ENCODE results near the gene AP4B1.
A peak's percentile ranks its signal among the peaks of the same experiment; 100 is the strongest.

AP4B1 gene

GRCh38 chr1:113891631-113892220 is 12.9 kb downstream of the AP4B1 start:
- no peak for DNase-seq

- no peak for DNase-seq
Observed at GRCh38 chr1:113890816-113891215, 13.8 kb downstream of the AP4B1 start.

DNA sequence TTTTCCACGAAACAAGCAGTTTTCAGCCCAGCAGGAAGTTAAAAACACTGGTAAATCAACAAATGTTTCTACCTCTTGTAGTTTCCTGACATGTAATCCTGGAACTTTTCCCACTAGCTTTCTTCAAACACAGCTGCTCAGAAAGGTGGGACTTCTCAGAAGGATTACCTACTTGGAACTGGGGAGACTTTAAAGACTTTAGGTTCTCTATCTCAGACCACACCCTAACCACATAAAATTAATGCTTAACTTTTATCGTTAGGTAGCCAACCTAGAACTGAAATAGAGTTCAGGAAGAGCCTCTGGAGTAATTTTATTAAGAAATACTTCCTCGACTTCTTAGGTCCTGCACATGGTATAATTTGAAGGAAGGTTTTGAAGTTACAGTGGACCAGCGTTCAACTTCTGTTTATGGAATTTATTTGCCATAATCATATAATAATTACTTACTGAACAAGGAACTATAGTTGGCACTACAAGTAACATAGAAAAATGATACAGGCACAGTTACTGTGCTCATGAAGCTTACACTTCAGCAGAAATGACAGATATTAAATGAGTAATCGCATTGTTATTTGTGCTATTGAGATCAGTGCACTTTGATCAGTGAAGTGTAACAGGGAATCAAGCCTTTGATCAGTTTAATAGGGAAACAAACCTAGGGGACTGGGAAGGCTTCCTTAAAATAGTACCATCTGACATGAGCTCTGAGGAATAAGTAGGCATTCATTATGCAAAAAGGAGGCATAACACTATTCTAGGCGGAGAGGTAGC is 17.0 kb downstream of the AP4B1 start, which contains the start of gene BCL2L15:
TSS of gene BCL2L15 (minus strand) at position 180 of the 774 bp plus-strand sequence. CDS start 206 bp downstream, outside the sequence.
- DNase-seq = no peak

- no peak for DNase-seq
Observed at GRCh38 chr1:113886417-113887401, 17.9 kb downstream of the AP4B1 start.

GRCh38 chr1:113881661-113882060 is 22.9 kb downstream of the AP4B1 start:
- DNase-seq = no peak

GRCh38 chr1:113879739-113880038 is 24.9 kb downstream of the AP4B1 start:
- DNase-seq = no peak

GRCh38 chr1:113876176-113876575 is 28.4 kb downstream of the AP4B1 start:
- no peak for DNase-seq

DNA sequence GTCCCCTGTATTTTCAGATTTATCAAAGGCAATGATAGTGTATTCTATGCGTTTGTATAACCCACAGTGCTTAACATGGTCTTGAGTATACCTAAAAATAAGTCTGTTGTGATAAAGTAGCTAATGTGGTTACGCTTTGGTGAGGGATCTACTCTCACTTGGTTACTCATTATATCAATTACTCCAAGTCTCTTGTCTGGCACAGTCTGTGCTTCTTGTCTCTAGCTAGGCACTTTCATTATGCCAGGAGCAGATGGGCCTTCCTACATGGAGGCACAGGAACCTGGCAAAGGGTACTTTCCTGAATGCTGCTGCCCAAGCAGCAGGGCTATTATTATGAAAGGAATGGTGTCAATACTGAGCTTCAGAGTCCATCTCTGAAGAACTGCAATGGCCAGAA is 28.9 kb downstream of the AP4B1 start:
- DNase-seq = no peak

- no peak for DNase-seq
Observed at GRCh38 chr1:113874012-113874879, 30.4 kb downstream of the AP4B1 start.

DNA sequence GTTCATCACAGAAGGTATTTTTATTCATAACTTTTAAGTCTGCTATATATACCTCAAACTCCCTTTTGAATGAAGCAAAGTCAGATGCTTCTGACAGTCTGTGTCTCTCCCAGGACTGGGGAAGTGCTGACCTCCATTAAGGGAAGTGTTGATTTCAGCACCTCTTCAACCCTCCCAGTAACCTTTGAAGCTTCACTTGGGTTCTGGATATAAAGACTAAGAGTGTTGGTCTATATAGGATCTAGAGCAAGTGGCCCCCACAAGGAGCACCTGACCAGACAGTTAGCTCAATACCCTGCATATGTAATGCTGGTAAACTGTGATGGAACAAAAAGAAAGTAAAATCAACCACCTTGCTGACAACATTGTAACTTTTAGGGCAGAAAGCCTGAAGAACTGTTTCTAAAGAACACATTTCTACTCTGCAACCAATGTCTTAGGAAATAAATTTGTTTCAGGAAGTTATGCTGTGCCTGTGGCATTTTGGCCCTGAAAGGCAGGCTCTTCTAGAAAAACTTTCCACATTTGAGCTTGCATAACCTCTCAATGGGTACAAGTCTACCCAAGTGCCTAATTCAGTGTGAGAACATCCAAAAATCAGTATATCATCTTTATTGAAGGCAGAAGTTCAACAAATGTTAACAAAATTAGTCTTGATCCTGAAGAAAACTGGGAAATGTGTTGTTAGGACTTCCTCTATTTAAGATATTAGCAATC is 32.2 kb downstream of the AP4B1 start:
- DNase-seq = no peak

GRCh38 chr1:113871597-113872113 is 32.9 kb downstream of the AP4B1 start, which contains the start of gene PTPN22:
TSS of gene PTPN22 (minus strand) at chr1:113871712.
- peak; percentile 74 for DNase-seq

- no peak for DNase-seq
Observed at GRCh38 chr1:113870778-113871177, 33.8 kb downstream of the AP4B1 start.

- peak; percentile 39 for DNase-seq
Observed at GRCh38 chr1:113868387-113869083, 36.1 kb downstream of the AP4B1 start.

- DNase-seq = no peak
Observed at GRCh38 chr1:113861641-113862040, 43.0 kb downstream of the AP4B1 start.

DNA sequence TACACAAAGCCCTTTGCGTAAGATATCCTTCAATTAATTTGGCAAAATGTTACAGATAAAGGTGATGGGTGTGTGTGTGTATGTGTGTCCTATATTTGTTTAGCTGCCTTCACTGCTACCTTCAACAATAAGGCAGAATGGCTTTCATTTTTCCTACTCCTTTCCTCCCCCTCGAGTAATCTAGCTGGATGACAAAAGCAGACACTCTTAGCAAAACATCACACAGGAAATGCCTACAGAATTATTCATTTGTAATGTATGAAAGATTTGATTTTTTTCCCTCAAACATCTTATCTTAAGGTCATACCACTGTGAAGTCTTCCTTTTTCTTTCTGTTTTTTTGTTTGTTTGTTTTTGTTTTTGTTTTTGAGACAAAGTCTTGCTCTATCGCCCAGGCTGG is 43.7 kb downstream of the AP4B1 start:
- no peak for DNase-seq

- no peak for DNase-seq
Observed at GRCh38 chr1:113859478-113860175, 45.0 kb downstream of the AP4B1 start.

DNA sequence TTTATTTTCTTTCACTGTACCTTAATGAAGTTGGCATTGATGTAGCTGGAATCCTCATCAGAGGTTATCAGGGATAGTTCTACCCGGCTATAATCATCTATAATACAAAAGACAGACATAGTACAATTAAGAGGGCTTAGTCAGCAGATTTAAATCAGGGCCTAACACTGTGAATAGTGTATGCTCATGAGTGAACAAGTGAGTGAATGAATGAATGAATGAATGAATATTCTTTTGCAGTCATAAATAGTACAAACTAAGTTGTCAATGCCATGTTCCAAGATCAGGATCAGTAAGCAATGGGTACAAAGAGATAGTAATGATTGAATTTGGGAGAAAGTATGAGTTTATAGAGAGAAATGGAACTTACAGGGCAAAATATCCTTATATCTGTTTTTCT is 45.6 kb downstream of the AP4B1 start:
- no peak for DNase-seq

DNA sequence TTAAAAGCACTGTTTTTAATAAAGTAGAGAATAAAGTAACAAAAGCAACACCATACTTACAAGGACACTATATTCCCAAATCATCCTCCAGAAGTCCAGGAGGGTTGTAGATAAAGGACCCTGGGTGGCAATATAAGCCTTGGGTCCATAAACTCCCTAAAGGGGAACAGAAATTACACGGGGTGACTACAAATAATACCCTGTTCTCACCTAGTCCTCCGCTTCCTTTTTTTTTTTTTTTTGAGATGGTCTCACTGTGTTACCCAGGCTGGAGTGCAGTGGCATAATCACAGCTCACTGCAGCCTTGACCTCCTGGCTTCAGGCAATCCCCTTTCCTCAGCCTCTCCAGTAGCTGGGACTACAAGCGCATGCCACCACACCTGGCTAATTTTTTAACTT is 46.2 kb downstream of the AP4B1 start:
- no peak for DNase-seq

DNA sequence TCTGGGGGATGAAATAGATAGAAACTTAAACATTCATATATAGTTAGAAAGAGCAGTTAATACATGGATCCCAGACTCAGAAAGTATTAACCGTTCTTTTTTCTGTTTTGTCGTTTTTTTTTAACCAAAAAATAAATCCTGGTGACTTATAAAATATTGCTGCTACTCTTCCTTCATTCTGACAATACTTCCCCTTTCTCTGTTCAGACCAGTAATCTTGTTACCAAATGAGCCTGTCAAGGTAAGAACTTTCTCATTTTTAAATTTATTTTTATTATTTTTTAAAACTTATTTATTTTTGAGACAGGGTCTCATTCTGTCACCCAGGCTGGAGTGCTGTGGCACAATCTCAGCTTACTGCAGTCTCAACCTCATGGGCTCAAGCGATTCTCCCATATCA is 46.8 kb downstream of the AP4B1 start:
- DNase-seq = no peak

GRCh38 chr1:113856401-113856790 is 48.2 kb downstream of the AP4B1 start:
- DNase-seq = no peak

Data from activated T-cell treated with anti-CD3 and anti-CD28 coated beads, Interleukin-2, amount 50 U/mL, for 1 hour (primary cell).